GM20000 (cell line): ENCODE data around the gene TCF4.
A peak's percentile ranks its signal among the peaks of the same experiment; 100 is the strongest.

Source experiments
- DNase-seq: peaks from one replicate; pipeline ENCODE4 v3.0.0; 2012; ENCODE audit warnings: low spot score
- CTCF ChIP-seq: IDR thresholded peaks from 2 replicates; pipeline ENCODE4 v1.5.1; 2012; ENCODE audit warnings: mild to moderate bottlenecking, control low read depth; ENCODE audit errors: extremely low read depth, missing control alignments

TCF4 gene

GRCh38 chr18:55625901-55626300 lies 37.9 kb upstream of the TCF4 start:
- DNase-seq: no peak
- no peak for TF ChIP-seq CTCF

GRCh38 chr18:55623626-55624025 lies 35.6 kb upstream of the TCF4 start:
- no peak for TF ChIP-seq CTCF
- DNase-seq: no peak

- TF ChIP-seq CTCF: no peak
Observed at GRCh38 chr18:55610506-55610905, 22.5 kb upstream of the TCF4 start.

GRCh38 chr18:55609160-55609825 lies 21.3 kb upstream of the TCF4 start:
- TF ChIP-seq CTCF: no peak
- no peak for DNase-seq

More at GRCh38 chr18:55610506-55610905, 22.5 kb upstream of the TCF4 start:
- DNase-seq: no peak

GRCh38 chr18:55608497-55608896 lies 20.5 kb upstream of the TCF4 start:
- TF ChIP-seq CTCF: no peak
- DNase-seq: no peak

GRCh38 chr18:55607773-55608172 lies 19.8 kb upstream of the TCF4 start:
- TF ChIP-seq CTCF: no peak
- no peak for DNase-seq

GRCh38 chr18:55605733-55606338 lies 17.8 kb upstream of the TCF4 start:
- no peak for TF ChIP-seq CTCF
- DNase-seq: peak; percentile 21
